Measurements from ENCODE around the gene HTD2. TPM values are rescaled to one million over a fixed set of nuclear protein-coding genes. Genes with fewer than 3 reads are reported as not detected.

Gene HTD2
- total RNA-seq, 1 donor from 2014 or later, result 8.1 TPM

- ATAC-seq, result no peak
Observed at GRCh38 chr3:58358808-58359207, 52.5 kb downstream of the HTD2 start.

- ATAC-seq, result no peak
Observed at GRCh38 chr3:58359621-58360020, 53.3 kb downstream of the HTD2 start.

GRCh38 chr3:58361866-58362265 lies 55.5 kb downstream of the HTD2 start:
- no peak for ATAC-seq

DNA sequence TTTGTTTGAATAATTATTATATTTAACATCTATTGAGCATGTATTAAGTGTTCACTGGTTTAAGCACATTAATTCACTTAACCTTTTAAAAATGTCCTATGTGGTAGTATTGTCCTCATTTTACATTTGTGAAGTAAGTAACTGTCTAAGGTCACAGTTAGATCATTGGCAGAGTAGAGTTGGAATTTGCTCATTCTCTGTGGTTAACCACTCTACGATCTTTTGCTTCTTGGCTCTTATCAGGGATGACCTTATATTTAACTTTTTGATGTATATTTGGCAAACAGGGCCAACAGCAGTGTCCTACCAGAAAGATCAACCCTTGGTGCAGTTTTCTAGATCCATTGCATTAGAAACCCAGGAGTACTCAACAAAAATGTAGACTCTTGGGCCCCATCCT lies 60.4 kb downstream of the HTD2 start:
- no peak for ATAC-seq

GRCh38 chr3:58369038-58369437 lies 62.7 kb downstream of the HTD2 start:
- no peak for ATAC-seq

Other genes with a start within 250 kb of the HTD2 start
- gene DNASE1L3, start 95.5 kb upstream of the HTD2 start, total RNA-seq, result 2.7 TPM
- 4.1 TPM for gene ABHD6, start 68.7 kb upstream of the HTD2 start, total RNA-seq
- 12.8 TPM for gene RPP14, start 275 bp upstream of the HTD2 start, total RNA-seq
- gene PXK, start 26.4 kb downstream of the HTD2 start, total RNA-seq, result 14.2 TPM
- 52.6 TPM for gene PDHB, start 127.3 kb downstream of the HTD2 start, total RNA-seq
- 8.0 TPM for gene KCTD6, start 185.6 kb downstream of the HTD2 start, total RNA-seq
- gene ACOX2, start 230.7 kb downstream of the HTD2 start, total RNA-seq, result 14.3 TPM

Data from esophagus mucosa (tissue), 1 donor.